GM12878 (cell line): ENCODE measurements around the gene ADGRV1. TPM values are rescaled to one million over a fixed set of nuclear protein-coding genes. Genes with fewer than 3 reads are reported as not detected.

Experiments used
- ATAC-seq: fragments of 200-7000 bp; cut with Tn5 transposase; 3 replicates; pipeline ENCODE4 v1.9.1; 2020; ENCODE audit warnings: mild to moderate bottlenecking, moderate library complexity
- BruUV-seq: library from RNA; stranded (reverse); fragments of 400-500 nt; replicated peaks from 2 replicates; lab custom pipeline; 2021; lab: Mats Ljungman, UMichigan
- CTCF ChIA-PET: fragments of 300-600 bp; sonication (Branson Sonifier 250); formaldehyde crosslinking; extraction: SDS; loops from one replicate; lab custom pipeline; 2021; ENCODE audit warnings: inconsistent platforms; lab: Yijun Ruan, JAX
- POLR2A ChIA-PET: fragments of 350-600 bp; formaldehyde crosslinking; extraction: SDS; loops from one replicate; lab custom pipeline; 2021; ENCODE audit warnings: inconsistent platforms; lab: Charles Lee
- RAD21 ChIA-PET: fragments of 300-600 bp; sonication (Branson Sonifier 250); formaldehyde crosslinking; loops from one replicate; lab custom pipeline; 2023; ENCODE audit warnings: antibody characterized with exemption; ENCODE audit not compliant: unreplicated experiment; lab: Charles Lee
- SMC1A ChIA-PET: fragments of 300-600 bp; sonication (Branson Sonifier 250); formaldehyde crosslinking; loops from one replicate; lab custom pipeline; 2023; ENCODE audit not compliant: unreplicated experiment, uncharacterized antibody; lab: Charles Lee
- DNase-seq: peaks from one replicate; pipeline ENCODE4 v3.0.0-alpha.2; 2011; ENCODE audit warnings: low read depth, low spot score
- FAIRE-seq: peaks from 3 replicates; lab custom pipeline; 2011; peaks lifted over from hg19 to GRCh38; lab: Jason Lieb, UNC
- H2AFZ ChIP-seq: 2 replicates; pipeline ENCODE4 v1.6.0; 2011; ENCODE audit warnings: low read depth, low read length, control low read depth; ENCODE audit not compliant: control insufficient read depth
- H3K27ac ChIP-seq: 2 replicates; pipeline ENCODE4 v1.5.1; 2011; ENCODE audit warnings: control low read depth; ENCODE audit not compliant: control insufficient read depth, insufficient read depth
- H3K27me3 ChIP-seq, 2 experiments: replicated peaks in 1 of 2; 2 replicates each; pipeline versions ENCODE4 v1.6.0 to v1.6.1; 2011; ENCODE audit warnings: low read length in 1 of 2; ENCODE audit not compliant: control insufficient read depth in 2 of 2, insufficient read depth in 2 of 2
- H3K36me3 ChIP-seq, 2 experiments: 2 replicates each; pipeline ENCODE4 v1.5.1; 2011; ENCODE audit warnings: low read length in 1 of 2; ENCODE audit not compliant: control insufficient read depth in 2 of 2, insufficient read depth in 2 of 2
- H3K4me1 ChIP-seq: 2 replicates; pipeline ENCODE4 v1.6.1; 2011; ENCODE audit warnings: mild to moderate bottlenecking, low read length, moderate library complexity, mixed read lengths; ENCODE audit not compliant: control insufficient read depth, insufficient read depth
- H3K4me2 ChIP-seq: 2 replicates; pipeline ENCODE4 v1.6.0; 2011; ENCODE audit warnings: control low read depth; ENCODE audit not compliant: control insufficient read depth, insufficient read depth
- H3K4me3 ChIP-seq: fragments of 200-600 bp; sonication (generic); 2 replicates; pipeline ENCODE4 v1.5.1; 2016
- H3K79me2 ChIP-seq: 2 replicates; pipeline ENCODE4 v1.6.0; 2011; ENCODE audit warnings: low read length; ENCODE audit not compliant: control insufficient read depth, insufficient read depth
- H3K9ac ChIP-seq: 2 replicates; pipeline ENCODE4 v1.8.0; 2011; ENCODE audit warnings: low read length, control low read depth, mixed read lengths; ENCODE audit not compliant: control insufficient read depth, insufficient read depth
- H3K9me3 ChIP-seq: replicated peaks from 3 replicates; pipeline ENCODE4 v1.5.1; 2011; ENCODE audit warnings: mild to moderate bottlenecking, low read length; ENCODE audit not compliant: control insufficient read depth, insufficient read depth
- H4K20me1 ChIP-seq: 2 replicates; pipeline ENCODE4 v1.6.0; 2011; ENCODE audit not compliant: control insufficient read depth, insufficient read depth
- CBFB ChIP-seq: IDR thresholded peaks from 2 replicates; pipeline ENCODE4 v1.6.1; 2016; ENCODE audit warnings: antibody characterized with exemption, low read depth
- ESRRA ChIP-seq: IDR thresholded peaks from 2 replicates; pipeline ENCODE4 v1.6.1; 2012; ENCODE audit warnings: mild to moderate bottlenecking, low read length, improper control_type of control experiment
- GATAD2B ChIP-seq: fragments of 450-650 bp; conservative IDR thresholded peaks from 2 replicates; pipeline ENCODE4 v1.6.1; 2017; ENCODE audit warnings: low read depth, mild to moderate bottlenecking, moderate library complexity
- HDAC2 ChIP-seq: fragments of 200-600 bp; sonication (generic); IDR thresholded peaks from 2 replicates; pipeline ENCODE4 v1.6.1; 2017
- HDAC6 ChIP-seq: fragments of 200-600 bp; sonication (generic); IDR thresholded peaks from one replicate; pipeline ENCODE4 v1.8.0; 2017; ENCODE audit warnings: antibody characterized with exemption; ENCODE audit not compliant: unreplicated experiment
- KLF5 ChIP-seq: fragments of 450-650 bp; IDR thresholded peaks from 2 replicates; pipeline ENCODE4 v1.6.1; 2014; ENCODE audit warnings: mild to moderate bottlenecking; ENCODE audit not compliant: partially characterized antibody
- LARP7 ChIP-seq: fragments of 450-650 bp; IDR thresholded peaks from 2 replicates; pipeline ENCODE4 v1.6.1; 2017; ENCODE audit warnings: mild to moderate bottlenecking
- NR2F1 ChIP-seq: fragments of 450-650 bp; conservative IDR thresholded peaks from 2 replicates; pipeline ENCODE4 v1.6.1; 2017; ENCODE audit warnings: mild to moderate bottlenecking
- PML ChIP-seq: IDR thresholded peaks from 2 replicates; pipeline ENCODE4 v1.6.1; 2012; ENCODE audit warnings: low read length, inconsistent platforms
- POU2F2 ChIP-seq: IDR thresholded peaks from 3 replicates; pipeline ENCODE4 v1.6.1; 2011; ENCODE audit warnings: low read depth, mild to moderate bottlenecking, low read length, borderline replicate concordance
- RB1 ChIP-seq: fragments of 450-650 bp; formaldehyde crosslinking; IDR thresholded peaks from 2 replicates; pipeline ENCODE4 v1.6.1; 2017; ENCODE audit warnings: mild to moderate bottlenecking, borderline replicate concordance
- RELA ChIP-seq: fragments of 450-650 bp; IDR thresholded peaks from 2 replicates; pipeline ENCODE4 v1.8.0; 2014; ENCODE audit warnings: borderline replicate concordance; ENCODE audit not compliant: partially characterized antibody
- SMAD1 ChIP-seq: fragments of 450-650 bp; IDR thresholded peaks from 2 replicates; pipeline ENCODE4 v1.6.1; 2018; ENCODE audit warnings: mild to moderate bottlenecking, low read depth; ENCODE audit not compliant: partially characterized antibody
- SMAD5 ChIP-seq: IDR thresholded peaks from 2 replicates; pipeline ENCODE4 v1.6.1; 2016; ENCODE audit warnings: antibody characterized with exemption, low read depth
- SMC3 ChIP-seq: IDR thresholded peaks from 2 replicates; pipeline ENCODE4 v1.6.1; 2011; ENCODE audit warnings: low read length, improper control_type of control experiment, borderline replicate concordance
- STAT3 ChIP-seq: IDR thresholded peaks from 2 replicates; pipeline ENCODE4 v1.6.1; 2011; ENCODE audit warnings: low read depth, low read length, improper control_type of control experiment
- TARDBP ChIP-seq: IDR thresholded peaks from 2 replicates; pipeline ENCODE4 v1.6.1; 2016; ENCODE audit warnings: borderline replicate concordance
- ZNF274 ChIP-seq: IDR thresholded peaks from one replicate; pipeline ENCODE4 v1.8.0; 2011; ENCODE audit not compliant: insufficient read length, insufficient read depth
- WGBS: methylation state at CpG from one replicate; pipeline ENCODE4 v1.1.6; 2016; ENCODE audit warnings: low lambda C conversion rate; ENCODE audit not compliant: insufficient replicate concordance, insufficient coverage; ENCODE audit errors: missing lambda C conversion rate; 5-methylcytosine and 5-hydroxymethylcytosine counted together
- in situ Hi-C: fragments of 300-500 bp; cut with MboI; formaldehyde crosslinking; loops from 9 replicates; pipeline ENCODE4 v1.14.3; 2018; ENCODE audit warnings: mixed read lengths
- intact Hi-C: fragments of 100-400 bp; cut with micrococcal nuclease; formaldehyde crosslinking; loops from one replicate; pipeline ENCODE4 v1.14.2; 2022; ENCODE audit not compliant: unreplicated experiment
- polyA plus RNA-seq, 11 experiments: library from polyadenylated mRNA; depleted of rRNA in 4 of 11; unstranded in 6 of 11; stranded (reverse) in 5 of 11; fragments of >200 nt; fragmentation: Nextera tagmentation in 4 of 11; fragmentation: Illumina TruSeq in 1 of 11; extraction: Ambion mirVana in 4 of 11; extraction: Trizol in 1 of 11; gene quantifications; 1 replicate in 1 of 11; 2 replicates in 10 of 11; pipeline versions ENCODE4 v1.2.1 to v1.2.3, GENCODE V29; 2011 to 2016; ENCODE audit warnings: inconsistent platforms in 2 of 11, missing spikeins in 2 of 11, low read depth in 1 of 11
- total RNA-seq, 4 experiments: library from RNA; depleted of rRNA in 3 of 4; stranded (reverse); fragments of >200 nt in 3 of 4; fragmentation: Illumina TruSeq in 1 of 4; extraction: Trizol in 1 of 4; gene quantifications; 2 replicates each; pipeline versions ENCODE4 v1.2.1 to v1.2.3, GENCODE V29; 2013 to 2021

Gene ADGRV1
- total and polyA plus RNA-seq, 10 of the 15 experiments (the other 5 are each of a cell fraction or from before 2014, with no cell fraction given), result 0.04 to 8.1 (median 0.16) TPM; not detected in 1

DNA sequence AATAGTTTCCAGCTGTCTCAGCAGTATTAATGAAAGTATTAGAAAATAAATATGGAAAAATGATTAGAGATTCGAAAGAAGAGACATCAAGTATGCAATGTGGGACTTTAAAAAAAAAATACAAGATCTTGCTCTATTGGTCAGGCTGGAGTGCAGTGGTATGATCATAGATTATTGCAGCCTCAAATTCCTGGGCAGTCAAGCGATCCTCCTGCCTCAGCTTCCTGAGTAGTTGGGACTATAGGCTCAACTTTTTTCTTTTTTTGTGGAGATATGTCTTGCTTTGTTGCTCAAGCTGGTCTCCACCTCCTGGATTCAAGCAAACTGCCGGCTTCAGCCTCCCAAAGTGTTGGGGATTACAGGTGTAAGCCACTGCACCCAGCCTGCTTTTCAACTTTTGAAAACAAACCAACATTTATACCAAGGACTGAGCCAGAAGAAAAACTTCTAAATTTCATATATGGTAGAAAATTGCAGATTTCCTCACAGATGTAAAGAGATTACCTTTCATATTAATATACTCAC, 323.1 kb downstream of the ADGRV1 start:
- 8% methylated on average over 3 of the region's 3 CpGs for WGBS
- ChIA-PET POLR2A (no interaction called here), CTCF (interaction anchor here (0.7 kb wide), 1 partner anchor 8 kb away, joined by 4 read pairs; no protein-coding TSS in a partner anchor), SMC1A (interaction anchor here (1.0 kb wide), 1 partner anchor 17 kb away, joined by 3 read pairs; no protein-coding TSS in a partner anchor), RAD21 (no interaction called here)
- H3K4me2 ChIP-seq, result no peak overlapping the region
- H3K9me3 ChIP-seq, result no peaks in the 10 kb centered on the region
- DNase-seq, result no peak
- H3K9ac ChIP-seq, result no peak overlapping the region
- no peak for FAIRE-seq
- no peak overlapping the region for H3K4me3 ChIP-seq
- H3K27me3 ChIP-seq, result no peaks in the 10 kb centered on the region; a peak in 1 of 4 replicates
- BruUV-seq, result no TSS peak
- H3K79me2 ChIP-seq, result no peaks in the 10 kb centered on the region
- TF ChIP-seq NR2F1 (no peak), PML (no peak), POU2F2 (no peak), HDAC6 (no peak), TARDBP (no peak), SMAD1 (no peak), GATAD2B (no peak), RB1 (no peak), LARP7 (no peak), HDAC2 (no peak), RELA (no peak), ESRRA (no peak), SMC3 (no peak), KLF5 (no peak), ZNF274 (no peak), CBFB (no peak), STAT3 (no peak), SMAD5 (no peak)
- no peaks in the 10 kb centered on the region for H3K36me3 ChIP-seq
- in situ Hi-C loops, result no loop called here
- ATAC-seq, result no peak
- intact Hi-C loops, result no loop called here
- no peaks in the 10 kb centered on the region for H3K4me1 ChIP-seq
- H3K27ac ChIP-seq, result no peak overlapping the region
- H2AFZ ChIP-seq, result no peak overlapping the region
- no peaks in the 10 kb centered on the region for H4K20me1 ChIP-seq
